ENCODE data around the gene GAS1.

DNA sequence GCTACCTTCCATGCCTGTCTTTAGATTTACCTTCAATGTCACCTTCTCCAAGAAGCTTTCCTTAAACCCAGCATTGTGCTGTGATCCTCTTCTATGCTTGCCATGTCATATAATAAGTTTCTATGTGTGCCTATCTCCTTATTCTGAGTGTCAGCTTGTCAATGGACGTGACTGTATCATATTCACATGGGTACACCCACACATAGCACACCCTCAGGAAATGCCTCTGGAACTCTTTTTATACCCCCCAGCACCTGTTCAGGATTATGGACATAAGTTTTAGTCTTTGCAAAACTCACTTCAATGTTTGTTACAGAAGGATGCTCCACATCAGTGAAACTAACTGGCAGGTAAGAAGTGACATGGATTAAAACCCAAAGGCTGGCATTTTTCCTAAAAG, 7.4 kb downstream of the GAS1 start:
- TF ChIP-seq EZH2 (IDR thresholded peaks at IDR 0.05; ENCODE audit: insufficient read depth, poor library complexity, severe bottlenecking) (no peak), EZH2phosphoT487 (IDR thresholded peaks at IDR 0.05; ENCODE audit: insufficient read depth, low read depth) (no peak)
